Keratinocyte (primary cell): ENCODE data around the gene ATF2. TPM values are rescaled to one million over a fixed set of nuclear protein-coding genes. Genes with fewer than 3 reads are reported as not detected.

Source experiments
- DNase-seq: peaks from one replicate; pipeline ENCODE4 v3.0.0-alpha.2; 2011; ENCODE audit warnings: low read depth, missing footprints, low spot score
- FAIRE-seq: peaks from 2 replicates; lab custom pipeline; 2011; peaks lifted over from hg19 to GRCh38; lab: Jason Lieb, UNC
- H2AFZ ChIP-seq: 2 replicates; pipeline ENCODE4 v1.6.0; 2012; ENCODE audit warnings: low read length, control low read depth, inconsistent platforms; ENCODE audit not compliant: control insufficient read depth
- H3K27ac ChIP-seq: 2 replicates; pipeline ENCODE4 v1.5.1; 2011; ENCODE audit warnings: low read length; ENCODE audit not compliant: control insufficient read depth, insufficient read depth
- H3K27me3 ChIP-seq: 3 replicates; pipeline ENCODE4 v1.6.0; 2011; ENCODE audit warnings: low read length; ENCODE audit not compliant: control insufficient read depth, insufficient read depth; ENCODE audit errors: extremely low read depth
- H3K36me3 ChIP-seq, 2 experiments: 2 replicates in 1 of 2; 3 replicates in 1 of 2; pipeline ENCODE4 v1.5.1; 2011; ENCODE audit warnings: low read length in 2 of 2, mild to moderate bottlenecking in 1 of 2; ENCODE audit not compliant: control insufficient read depth in 2 of 2, insufficient read depth in 2 of 2; ENCODE audit errors: extremely low read depth in 1 of 2
- H3K4me1 ChIP-seq: 3 replicates; pipeline ENCODE4 v1.5.1; 2011; ENCODE audit warnings: low read length; ENCODE audit not compliant: control insufficient read depth, insufficient read depth; ENCODE audit errors: extremely low read depth
- H3K4me2 ChIP-seq: 3 replicates; pipeline ENCODE4 v1.6.0; 2011; ENCODE audit warnings: low read depth, low read length; ENCODE audit not compliant: control insufficient read depth, insufficient read depth; ENCODE audit errors: extremely low read depth
- H3K4me3 ChIP-seq, 3 experiments: fragments of 200-600 bp in 1 of 3; sonication (generic) in 1 of 3; 2 replicates in 2 of 3; 3 replicates in 1 of 3; pipeline ENCODE4 v1.5.1; 2011 to 2016; ENCODE audit warnings: low read length in 3 of 3, mild to moderate bottlenecking in 3 of 3, control low read depth in 2 of 3, inconsistent platforms in 1 of 3, low read depth in 1 of 3, mixed read lengths in 1 of 3, mixed run types in 1 of 3, moderate library complexity in 1 of 3; ENCODE audit not compliant: control insufficient read depth in 2 of 3, insufficient read depth in 2 of 3; ENCODE audit errors: extremely low read depth in 1 of 3
- H3K79me2 ChIP-seq: 2 replicates; pipeline ENCODE4 v1.6.0; 2012; ENCODE audit warnings: low read length; ENCODE audit not compliant: control insufficient read depth, insufficient read depth
- H3K9ac ChIP-seq: 3 replicates; pipeline ENCODE4 v1.6.0; 2011; ENCODE audit warnings: low read length; ENCODE audit not compliant: control insufficient read depth, insufficient read depth; ENCODE audit errors: extremely low read depth
- H3K9me1 ChIP-seq: 3 replicates; pipeline ENCODE4 v1.6.0; 2011; ENCODE audit warnings: low read length; ENCODE audit not compliant: control insufficient read depth, insufficient read depth; ENCODE audit errors: extremely low read depth
- H3K9me3 ChIP-seq: 2 replicates; pipeline ENCODE4 v1.5.1; 2012; ENCODE audit warnings: low read depth, low read length; ENCODE audit not compliant: control insufficient read depth
- H4K20me1 ChIP-seq: 3 replicates; pipeline ENCODE4 v1.6.0; 2011; ENCODE audit warnings: low read length; ENCODE audit not compliant: control insufficient read depth, insufficient read depth; ENCODE audit errors: extremely low read depth
- CTCF ChIP-seq, 3 experiments: IDR thresholded peaks in 1 of 3; conservative IDR thresholded peaks in 1 of 3; optimal IDR thresholded peaks in 1 of 3; 2 replicates in 2 of 3; 3 replicates in 1 of 3; pipeline versions ENCODE3 to v1.5.1; 2011; ENCODE audit warnings: low read length in 3 of 3, mild to moderate bottlenecking in 3 of 3, moderate library complexity in 2 of 3, control low read depth in 1 of 3, inconsistent platforms in 1 of 3; ENCODE audit not compliant: insufficient read depth in 2 of 3; ENCODE audit errors: extremely low read depth in 1 of 3
- EZH2 ChIP-seq: IDR thresholded peaks from one replicate; pipeline ENCODE4 v1.6.1; 2012; ENCODE audit warnings: inconsistent platforms, mild to moderate bottlenecking, low read length, moderate library complexity
- dilution Hi-C: fragments of 300-500 bp; cut with MboI; formaldehyde crosslinking; loops from one replicate; pipeline ENCODE4 v1.7.0; 2020; ENCODE audit warnings: low sequenced_read_pairs; ENCODE audit not compliant: extremely low pct_ligation_motif_present
- polyA plus RNA-seq, 5 experiments: library from polyadenylated mRNA; depleted of rRNA in 3 of 5; stranded (reverse) in 3 of 5; stranded (forward) in 1 of 5; unstranded in 1 of 5; fragments of >200 nt; gene quantifications; 1 replicate in 1 of 5; 2 replicates in 3 of 5; 3 replicates in 1 of 5; pipeline versions ENCODE4 v1.2.1 to v1.2.3, GENCODE V29; 2011 to 2012; ENCODE audit warnings: missing spikeins in 2 of 5, low read depth in 1 of 5, low replicate concordance in 1 of 5

ATF2 gene
- polyA plus RNA-seq, 1 donor (not counting 4 experiments of a cell fraction or from before 2014, with no cell fraction given): 42.7 TPM

- FAIRE-seq (no peak), DNase-seq (no peak)
- TF ChIP-seq EZH2: no peak
- TF ChIP-seq CTCF (optimal IDR thresholded peaks at IDR 0.05 in 1 of 3, IDR thresholded peaks at IDR 0.05 in 1 of 3, conservative IDR thresholded peaks at IDR 0.05 in 1 of 3; ENCODE audit: extremely low read depth in 1 of 3, insufficient read depth in 2 of 3, low read length in 3 of 3): no peak
- dilution Hi-C loops: no loop called here
- Histone ChIP-seq H3K27ac (no peak overlapping the region), H3K4me1 (no peaks in the 10 kb centered on the region), H2AFZ (no peak overlapping the region), H4K20me1 (no peaks in the 10 kb centered on the region), H3K79me2 (no peaks in the 10 kb centered on the region), H3K4me3 (no peak overlapping the region), H3K4me2 (no peak overlapping the region), H3K36me3 (no peaks in the 10 kb centered on the region), H3K9me3 (no peaks in the 10 kb centered on the region), H3K9me1 (no peaks in the 10 kb centered on the region), H3K9ac (no peak overlapping the region), H3K27me3 (no peaks in the 10 kb centered on the region)
Measured at GRCh38 chr2:175025946-175026345, 142.1 kb downstream of the ATF2 start.

GRCh38 chr2:175025233-175025632 lies 142.8 kb downstream of the ATF2 start:
- Histone ChIP-seq H3K27me3 (no peaks in the 10 kb centered on the region), H3K36me3 (no peaks in the 10 kb centered on the region), H3K4me1 (no peaks in the 10 kb centered on the region), H3K79me2 (no peaks in the 10 kb centered on the region), H4K20me1 (no peaks in the 10 kb centered on the region), H2AFZ (no peak overlapping the region), H3K4me2 (no peak overlapping the region), H3K9me3 (no peaks in the 10 kb centered on the region), H3K4me3 (no peak overlapping the region), H3K27ac (no peak overlapping the region), H3K9me1 (no peaks in the 10 kb centered on the region), H3K9ac (no peak overlapping the region)
- TF ChIP-seq CTCF (optimal IDR thresholded peaks at IDR 0.05 in 1 of 3, IDR thresholded peaks at IDR 0.05 in 1 of 3, conservative IDR thresholded peaks at IDR 0.05 in 1 of 3; ENCODE audit: extremely low read depth in 1 of 3, insufficient read depth in 2 of 3, low read length in 3 of 3) (no peak), EZH2 (no peak)
- dilution Hi-C loops: no loop called here
- FAIRE-seq: no peak
- no peak for DNase-seq
